Measurements from ENCODE around the gene GSK3A.

The GSK3A gene

GRCh38 chr19:42216653-42217519 lies 25.5 kb downstream of the GSK3A start:
- TF ChIP-seq EZH2phosphoT487 (IDR thresholded peaks at IDR 0.05; ENCODE audit: low read length): no peak
- TF ChIP-seq EZH2 (optimal IDR thresholded peaks at IDR 0.05; ENCODE audit: low read depth, low read length): no peak
- TF ChIP-seq CTCF (IDR thresholded peaks at IDR 0.05; ENCODE audit: low read length): no peak
- no peaks in the 10 kb centered on the region for H3K27me3 ChIP-seq (replicated peaks; ENCODE audit: insufficient read depth, low read length)
- H3K4me3 ChIP-seq (ENCODE audit: low read length): peak overlapping the region; percentile 77
- peaks cover 20% of the 10 kb centered on the region for H4K20me1 ChIP-seq (ENCODE audit: insufficient read depth, low read length)
- peaks cover 81% of the 10 kb centered on the region for H3K79me2 ChIP-seq (ENCODE audit: low read length)
- peaks cover 6% of the 10 kb centered on the region for H3F3A ChIP-seq (ENCODE audit: insufficient read depth, low read length)
- 0 out of 2 replicates have a peak, but pooled peaks cover 7% of the 10 kb centered on the region for H3K36me3 ChIP-seq (replicated peaks; ENCODE audit: insufficient read depth, low read length)
- no peaks in the 10 kb centered on the region for H3K9me2 ChIP-seq (replicated peaks; ENCODE audit: insufficient read depth, low read length)
- peak overlapping the region; percentile 79; the same call in 1 of the 2 replicates for H3K27ac ChIP-seq (ENCODE audit: low read length)
- peak overlapping the region; percentile 96 for H3K4me2 ChIP-seq (ENCODE audit: low read depth, low read length)
- peak overlapping the region; percentile 62 for H2AFZ ChIP-seq (ENCODE audit: low read length)
- H3K4me1 ChIP-seq (ENCODE audit: low read length): peaks cover 24% of the 10 kb centered on the region
- H3K9ac ChIP-seq (ENCODE audit: low read length): peak overlapping the region; percentile 96
- no peaks in the 10 kb centered on the region for H3K9me3 ChIP-seq (replicated peaks; ENCODE audit: insufficient read depth, low read length)
- DNase-seq: peak; percentile 51

GRCh38 chr19:42214810-42215485 lies 27.5 kb downstream of the GSK3A start:
- Histone ChIP-seq H2AFZ (ENCODE audit: low read length) (no peak overlapping the region), H4K20me1 (ENCODE audit: insufficient read depth, low read length) (peaks cover 20% of the 10 kb centered on the region), H3K79me2 (ENCODE audit: low read length) (peaks cover 81% of the 10 kb centered on the region)

GRCh38 chr19:42212886-42213285 lies 29.5 kb downstream of the GSK3A start:
- Histone ChIP-seq H2AFZ (ENCODE audit: low read length) (no peak overlapping the region), H3K4me1 (ENCODE audit: low read length) (peaks cover 18% of the 10 kb centered on the region), H4K20me1 (ENCODE audit: insufficient read depth, low read length) (peaks cover 22% of the 10 kb centered on the region), H3K36me3 (replicated peaks; ENCODE audit: insufficient read depth, low read length) (peaks cover 18% of the 10 kb centered on the region; the same call in 1 of the 2 replicates), H3K9me3 (replicated peaks; ENCODE audit: insufficient read depth, low read length) (no peaks in the 10 kb centered on the region), H3K27ac (ENCODE audit: low read length) (no peak overlapping the region), H3K9me2 (replicated peaks; ENCODE audit: insufficient read depth, low read length) (no peaks in the 10 kb centered on the region), H3K4me2 (ENCODE audit: low read depth, low read length) (no peak overlapping the region), H3K9ac (ENCODE audit: low read length) (no peak overlapping the region), H3K27me3 (replicated peaks; ENCODE audit: insufficient read depth, low read length) (no peaks in the 10 kb centered on the region), H3K79me2 (ENCODE audit: low read length) (peaks cover 95% of the 10 kb centered on the region), H3F3A (ENCODE audit: insufficient read depth, low read length) (no peaks in the 10 kb centered on the region), H3K4me3 (ENCODE audit: low read length) (no peak overlapping the region)
- DNase-seq: no peak
- TF ChIP-seq EZH2phosphoT487 (IDR thresholded peaks at IDR 0.05; ENCODE audit: low read length) (no peak), EZH2 (optimal IDR thresholded peaks at IDR 0.05; ENCODE audit: low read depth, low read length) (no peak), CTCF (IDR thresholded peaks at IDR 0.05; ENCODE audit: low read length) (no peak)

More at GRCh38 chr19:42214810-42215485, 27.5 kb downstream of the GSK3A start:
- H3K9ac ChIP-seq (ENCODE audit: low read length): no peak overlapping the region
- H3K36me3 ChIP-seq (replicated peaks; ENCODE audit: insufficient read depth, low read length): peaks cover 7% of the 10 kb centered on the region; the same call in 1 of the 2 replicates
- H3K9me2 ChIP-seq (replicated peaks; ENCODE audit: insufficient read depth, low read length): no peaks in the 10 kb centered on the region
- TF ChIP-seq EZH2phosphoT487 (IDR thresholded peaks at IDR 0.05; ENCODE audit: low read length) (no peak), EZH2 (optimal IDR thresholded peaks at IDR 0.05; ENCODE audit: low read depth, low read length) (no peak), CTCF (IDR thresholded peaks at IDR 0.05; ENCODE audit: low read length) (no peak)
- no peak overlapping the region for H3K4me3 ChIP-seq (ENCODE audit: low read length)
- no peak overlapping the region for H3K27ac ChIP-seq (ENCODE audit: low read length)
- peaks cover 6% of the 10 kb centered on the region for H3F3A ChIP-seq (ENCODE audit: insufficient read depth, low read length)
- no peaks in the 10 kb centered on the region for H3K9me3 ChIP-seq (replicated peaks; ENCODE audit: insufficient read depth, low read length)
- H3K4me1 ChIP-seq (ENCODE audit: low read length): peaks cover 24% of the 10 kb centered on the region
- no peaks in the 10 kb centered on the region for H3K27me3 ChIP-seq (replicated peaks; ENCODE audit: insufficient read depth, low read length)
- H3K4me2 ChIP-seq (ENCODE audit: low read depth, low read length): 0 out of 2 replicates have a peak overlapping the region, but pooled peaks have one; percentile 96
- no peak for DNase-seq

Measured in MM.1S (cell line).